HepG2 (cell line): ENCODE data around the gene DHRS4L2. TPM values are rescaled to one million over a fixed set of nuclear protein-coding genes. Genes with fewer than 3 reads are reported as not detected.

Source experiments
- AHDC1 ChIP-seq: sonication (generic); formaldehyde crosslinking; IDR thresholded peaks from 2 replicates; pipeline ENCODE4 v1.5.1; 2020; ENCODE audit warnings: mild to moderate bottlenecking, missing genetic modification reagents, borderline replicate concordance
- AKAP8 ChIP-seq: sonication (generic); formaldehyde crosslinking; IDR thresholded peaks from 2 replicates; pipeline ENCODE4 v1.5.1; 2020; ENCODE audit warnings: mild to moderate bottlenecking, missing genetic modification reagents
- DMTF1 ChIP-seq: sonication (generic); formaldehyde crosslinking; IDR thresholded peaks from 2 replicates; pipeline ENCODE4 v1.4.0; 2020; ENCODE audit warnings: mild to moderate bottlenecking, missing genetic modification reagents
- ESRRA ChIP-seq: sonication (generic); formaldehyde crosslinking; IDR thresholded peaks from 2 replicates; pipeline ENCODE4 v1.5.1; 2020; ENCODE audit warnings: mild to moderate bottlenecking, low read depth, missing genetic modification reagents
- FIP1L1 ChIP-seq: fragments of 200-400 bp; formaldehyde crosslinking; IDR thresholded peaks from 2 replicates; pipeline ENCODE4 v1.6.1; 2018; ENCODE audit warnings: low read depth, mild to moderate bottlenecking, low read length, moderate library complexity, borderline replicate concordance; ENCODE audit not compliant: insufficient read depth
- FOXA3 ChIP-seq: IDR thresholded peaks from 2 replicates; pipeline ENCODE4 v1.6.1; 2016; ENCODE audit warnings: missing genetic modification reagents, missing compliant biosample characterization
- FOXO1 ChIP-seq: sonication (generic); formaldehyde crosslinking; IDR thresholded peaks from 2 replicates; pipeline ENCODE4 v1.4.0; 2020; ENCODE audit warnings: missing genetic modification reagents
- IRF1 ChIP-seq: sonication (generic); formaldehyde crosslinking; IDR thresholded peaks from 2 replicates; pipeline ENCODE4 v1.4.0; 2020; ENCODE audit warnings: low read depth, mild to moderate bottlenecking, missing genetic modification reagents
- ISL2 ChIP-seq: sonication (generic); formaldehyde crosslinking; IDR thresholded peaks from 2 replicates; pipeline ENCODE4 v1.5.0; 2020; ENCODE audit warnings: missing genetic modification reagents
- MAFG ChIP-seq: sonication (generic); formaldehyde crosslinking; IDR thresholded peaks from 2 replicates; pipeline ENCODE4 v1.5.1; 2020; ENCODE audit warnings: mild to moderate bottlenecking, missing genetic modification reagents
- PAX8 ChIP-seq: sonication (generic); formaldehyde crosslinking; IDR thresholded peaks from 2 replicates; pipeline ENCODE4 v1.8.0; 2022; ENCODE audit warnings: mild to moderate bottlenecking, missing genetic modification reagents, borderline replicate concordance
- RFXANK ChIP-seq: IDR thresholded peaks from 2 replicates; pipeline ENCODE4 v1.6.1; 2016
- ZBTB14 ChIP-seq: sonication (generic); formaldehyde crosslinking; IDR thresholded peaks from 2 replicates; pipeline ENCODE4 v1.4.0; 2020; ENCODE audit warnings: missing genetic modification reagents
- ZNF205 ChIP-seq: IDR thresholded peaks from 2 replicates; pipeline ENCODE4 v1.6.1; 2018; ENCODE audit warnings: missing biosample characterization, missing genetic modification reagents
- ZNF451 ChIP-seq: sonication (generic); formaldehyde crosslinking; IDR thresholded peaks from 2 replicates; pipeline ENCODE4 v1.5.0; 2020; ENCODE audit warnings: mild to moderate bottlenecking, missing genetic modification reagents
- ZNF503 ChIP-seq: sonication (generic); formaldehyde crosslinking; IDR thresholded peaks from 2 replicates; pipeline ENCODE4 v1.4.0; 2020; ENCODE audit warnings: missing genetic modification reagents
- ZNF891 ChIP-seq: sonication (generic); formaldehyde crosslinking; IDR thresholded peaks from 2 replicates; pipeline ENCODE4 v1.5.0; 2020; ENCODE audit warnings: mild to moderate bottlenecking, missing genetic modification reagents
- polyA plus RNA-seq, 8 experiments: library from polyadenylated mRNA; depleted of rRNA in 3 of 8; stranded (reverse) in 7 of 8; unstranded in 1 of 8; fragments of >200 nt; fragmentation: Illumina TruSeq in 4 of 8; extraction: Trizol in 4 of 8; gene quantifications; 2 replicates each; pipeline versions ENCODE4 v1.2.1 to v1.2.3, GENCODE V29; 2011 to 2016; ENCODE audit warnings: low read depth in 4 of 8, missing spikeins in 1 of 8, mixed read lengths in 1 of 8; ENCODE audit not compliant: insufficient read depth in 1 of 8
- total RNA-seq, 5 experiments: library from RNA; depleted of rRNA; stranded (reverse); fragments of >200 nt; fragmentation: Illumina TruSeq; extraction: Trizol; gene quantifications; 2 replicates each; pipeline ENCODE4 v1.2.3, GENCODE V29; 2016; ENCODE audit warnings: low read depth in 1 of 5

Gene DHRS4L2
- total and polyA plus RNA-seq, 2 of the 13 experiments (the other 11 are each of a cell fraction or from before 2014, with no cell fraction given): 24.7 to 38.2 TPM

- TF ChIP-seq DMTF1 (no peak), ZNF503 (CRISPR knock-in tag) (no peak), ZNF891 (CRISPR knock-in tag) (no peak; the same call in 1 of the 2 replicates), AKAP8 (peak; percentile 51), PAX8 (0 out of 2 replicates have a peak, but pooled peaks have one; percentile 39), IRF1 (CRISPR knock-in tag) (peak; percentile 60; the same call in 1 of the 2 replicates), MAFG (CRISPR knock-in tag) (no peak), FIP1L1 (no peak), RFXANK (CRISPR knock-in tag) (no peak), ZNF451 (CRISPR knock-in tag) (peak; percentile 95), AHDC1 (no peak), ZBTB14 (CRISPR knock-in tag) (peak; percentile 87), ISL2 (CRISPR knock-in tag) (peak; percentile 80), ZNF205 (CRISPR knock-in tag) (peak; percentile 81), ESRRA (no peak), FOXA3 (CRISPR knock-in tag) (0 out of 2 replicates have a peak, but pooled peaks have one; percentile 24), FOXO1 (0 out of 2 replicates have a peak, but pooled peaks have one; percentile 26)
These were observed 63.3 kb downstream of the DHRS4L2 start, which contains the start of gene CARMIL3 (continued) for GRCh38 chr14:24051789-24052655.
